GM13977 (cell line): ENCODE measurements around the gene SMIM7.

Source experiments
- DNase-seq: peaks from one replicate; pipeline ENCODE4 v3.0.0; 2012; ENCODE audit warnings: low spot score
- in situ Hi-C: fragments of 300-500 bp; cut with MboI; formaldehyde crosslinking; loops from one replicate; pipeline ENCODE4 v1.12.0; 2022; ENCODE audit warnings: low sequenced_read_pairs, low pct_unique_long_range_greater_than_20kb, mixed read lengths, inconsistent platforms; ENCODE audit not compliant: unreplicated experiment
- TF ChIP-seq, protein P1 (sequence below): IDR thresholded peaks from 2 replicates; pipeline ENCODE4 v1.5.1; 2012; ENCODE audit warnings: mild to moderate bottlenecking, control low read depth; ENCODE audit not compliant: insufficient read depth; ENCODE audit errors: extremely low read depth, missing control alignments

SMIM7 gene

DNA sequence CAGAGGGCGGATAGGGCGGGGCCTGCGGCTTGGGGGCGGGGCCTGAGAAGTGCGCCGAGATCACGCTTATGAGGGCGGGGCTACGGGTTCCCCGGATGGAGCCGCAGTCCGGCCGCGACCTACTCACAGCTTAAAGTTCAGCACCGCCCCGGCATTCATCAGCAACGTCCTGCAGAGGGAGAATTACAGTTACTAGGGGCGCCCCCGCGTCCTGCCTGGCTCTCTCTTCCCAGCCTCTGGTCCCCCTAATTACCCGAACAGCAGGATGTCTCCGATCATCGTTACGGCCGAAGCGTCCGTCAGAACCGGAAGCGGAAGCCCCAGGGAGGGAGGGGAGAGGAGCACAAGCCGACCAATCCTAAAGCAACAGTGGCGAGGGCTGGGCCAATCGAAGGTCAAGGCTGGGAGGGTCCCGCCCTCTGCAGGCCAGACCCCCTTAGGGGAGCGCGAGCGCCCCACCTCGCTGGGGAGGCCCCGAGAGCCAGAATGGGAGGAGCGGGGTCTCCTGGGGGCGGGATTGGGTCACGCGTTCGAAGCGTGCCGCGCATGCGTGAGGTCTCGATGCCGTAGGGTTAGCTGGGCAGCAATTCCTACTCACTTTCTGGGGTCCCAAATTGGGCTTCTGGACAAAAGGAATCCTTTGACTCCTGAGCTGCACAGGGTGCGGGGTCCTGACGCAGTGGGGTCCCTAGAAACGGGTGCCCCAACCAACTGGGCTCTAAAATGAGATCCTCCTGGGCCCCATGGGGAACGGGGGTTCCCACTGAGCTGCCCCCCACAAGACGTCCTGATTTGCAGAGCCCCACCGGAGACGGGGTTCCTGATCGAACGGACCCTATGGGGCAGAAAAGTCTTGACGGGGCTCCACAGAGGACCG is at the start of gene SMIM7:
TSS of gene SMIM7 (minus strand) at position 313 of the 877 bp plus-strand sequence. CDS start at position 279, 34 bp downstream.
- peak; percentile 98 for DNase-seq
- TF ChIP-seq, protein P1, sequence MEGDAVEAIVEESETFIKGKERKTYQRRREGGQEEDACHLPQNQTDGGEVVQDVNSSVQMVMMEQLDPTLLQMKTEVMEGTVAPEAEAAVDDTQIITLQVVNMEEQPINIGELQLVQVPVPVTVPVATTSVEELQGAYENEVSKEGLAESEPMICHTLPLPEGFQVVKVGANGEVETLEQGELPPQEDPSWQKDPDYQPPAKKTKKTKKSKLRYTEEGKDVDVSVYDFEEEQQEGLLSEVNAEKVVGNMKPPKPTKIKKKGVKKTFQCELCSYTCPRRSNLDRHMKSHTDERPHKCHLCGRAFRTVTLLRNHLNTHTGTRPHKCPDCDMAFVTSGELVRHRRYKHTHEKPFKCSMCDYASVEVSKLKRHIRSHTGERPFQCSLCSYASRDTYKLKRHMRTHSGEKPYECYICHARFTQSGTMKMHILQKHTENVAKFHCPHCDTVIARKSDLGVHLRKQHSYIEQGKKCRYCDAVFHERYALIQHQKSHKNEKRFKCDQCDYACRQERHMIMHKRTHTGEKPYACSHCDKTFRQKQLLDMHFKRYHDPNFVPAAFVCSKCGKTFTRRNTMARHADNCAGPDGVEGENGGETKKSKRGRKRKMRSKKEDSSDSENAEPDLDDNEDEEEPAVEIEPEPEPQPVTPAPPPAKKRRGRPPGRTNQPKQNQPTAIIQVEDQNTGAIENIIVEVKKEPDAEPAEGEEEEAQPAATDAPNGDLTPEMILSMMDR = peak; percentile 38
- in situ Hi-C loops = no loop called here

DNA sequence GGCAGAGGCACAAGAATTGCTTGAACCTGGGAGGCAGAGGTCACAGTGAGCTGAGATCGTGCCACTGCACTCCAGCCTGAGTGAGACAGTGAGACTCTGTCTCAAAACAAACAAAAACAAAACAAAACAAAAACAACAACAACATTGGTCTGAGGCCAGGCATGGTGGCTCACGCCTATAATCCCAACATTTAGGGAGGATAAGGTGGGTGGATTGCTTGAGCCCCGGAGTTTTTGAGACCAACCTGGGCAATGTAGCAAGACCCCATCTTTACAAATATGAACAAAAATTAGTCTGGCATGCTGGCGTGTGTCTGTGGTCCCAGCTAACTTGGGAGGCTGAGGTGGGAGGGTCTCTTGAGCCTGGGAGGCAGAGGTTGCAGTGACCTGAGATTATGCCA is 43.7 kb upstream of the SMIM7 start:
- DNase-seq = no peak
- in situ Hi-C loops = no loop called here
- TF ChIP-seq, protein P1 = no peak

DNA sequence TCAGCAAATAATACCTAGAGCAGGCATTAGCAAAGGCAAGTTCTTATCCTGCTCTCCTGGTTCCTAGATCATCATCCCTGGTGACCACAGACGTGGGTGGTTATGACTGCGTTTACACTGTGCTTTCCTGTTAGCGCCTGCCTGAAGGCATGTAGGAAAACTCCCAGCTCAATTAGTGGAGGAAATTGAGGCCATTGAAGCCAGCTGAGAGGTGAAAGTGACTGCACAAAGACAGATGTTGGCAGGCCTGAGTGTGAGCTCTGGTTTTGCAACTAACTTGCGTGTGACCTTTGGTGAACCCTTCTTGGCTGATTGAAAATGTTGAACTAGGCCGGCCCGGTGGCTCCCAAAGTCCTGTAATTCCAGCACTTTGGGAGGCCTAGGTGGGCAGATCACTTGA is 42.2 kb upstream of the SMIM7 start:
- in situ Hi-C loops = no loop called here
- no peak for DNase-seq
- TF ChIP-seq, protein P1 = no peak

DNA sequence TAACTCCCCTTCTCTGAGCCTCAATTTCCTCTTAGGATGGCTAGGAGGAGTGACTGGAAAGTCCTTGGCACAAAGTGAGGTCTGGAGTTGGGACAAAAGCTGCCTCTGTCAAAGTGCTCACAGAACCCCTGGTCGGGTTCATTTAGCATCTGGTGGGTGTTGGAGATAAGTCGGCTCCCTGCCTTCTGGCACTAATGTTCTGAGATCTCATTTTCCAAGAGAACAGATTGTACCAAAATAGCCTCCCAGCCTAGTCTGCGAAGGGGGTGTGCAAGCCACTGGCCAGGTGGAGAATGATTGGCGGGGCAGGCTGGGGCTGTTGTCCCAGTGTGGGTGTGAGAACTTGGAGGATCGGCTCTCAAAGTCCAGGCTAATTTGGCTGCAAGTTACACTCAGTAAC is 39.0 kb upstream of the SMIM7 start:
- DNase-seq = no peak
- in situ Hi-C loops = no loop called here

DNA sequence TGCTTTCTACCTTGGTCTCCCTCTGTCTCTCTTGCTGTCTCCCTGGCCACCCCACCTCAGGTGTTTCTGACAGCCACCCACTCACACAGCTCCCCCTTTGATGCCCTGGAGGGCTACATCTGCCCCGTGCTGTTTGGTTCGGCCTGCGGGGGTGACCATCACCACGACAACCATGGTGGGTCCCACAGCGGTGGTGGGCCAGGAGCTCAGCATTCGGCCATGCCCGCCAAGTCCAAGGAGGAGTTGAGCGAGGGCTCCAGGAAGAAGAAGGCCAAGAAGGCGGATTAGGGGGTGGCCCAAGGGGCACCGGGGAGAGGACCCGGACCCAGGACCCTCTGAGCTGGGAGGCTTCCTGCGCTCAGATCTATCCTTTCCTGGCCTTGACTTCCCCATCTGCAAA is 28.1 kb upstream of the SMIM7 start:
- in situ Hi-C loops = no loop called here
- DNase-seq = no peak
- TF ChIP-seq, protein P1 = no peak

More for the DNA sequence above, 39.0 kb upstream of the SMIM7 start:
- TF ChIP-seq, protein P1 = no peak

DNA sequence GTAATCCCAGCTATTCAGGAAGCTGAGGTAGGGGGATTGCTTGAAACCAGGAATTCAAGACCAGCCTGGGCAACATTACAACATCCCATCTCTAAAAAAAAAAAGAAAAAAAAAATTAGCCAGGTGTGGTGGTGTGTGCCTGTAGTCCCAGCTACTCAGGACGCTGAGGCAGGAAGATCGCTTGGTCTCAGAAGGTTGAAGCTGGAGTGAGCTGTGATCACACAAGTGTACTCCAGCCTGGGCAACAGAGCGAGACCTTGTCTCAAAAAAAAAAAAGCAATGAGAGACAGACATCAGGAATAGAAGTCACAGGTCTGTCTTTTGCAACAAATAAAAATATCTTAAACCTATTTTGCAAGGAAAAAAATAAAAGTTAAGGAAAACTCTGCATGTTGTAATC is 24.3 kb upstream of the SMIM7 start:
- DNase-seq = no peak
- TF ChIP-seq, protein P1 = no peak
- in situ Hi-C loops = no loop called here
